Stimulated activated CD8-positive, alpha-beta memory T cell treated with anti-CD3 and anti-CD28 coated beads, Interleukin-7, amount 100 ng/mL, for 24 hours (primary cell): ENCODE results near the gene SYNGR3.
"Not testable (repeated sequence)": the region's sequence is repeated elsewhere in the genome, so short reads cannot be mapped to it uniquely, and the experiment has no call there.

ENCODE experiments used
- DNase-seq: peaks from one replicate; pipeline ENCODE4 v3.0.0-alpha.2; 2020; ENCODE audit warnings: low read depth

The SYNGR3 gene, protein sequence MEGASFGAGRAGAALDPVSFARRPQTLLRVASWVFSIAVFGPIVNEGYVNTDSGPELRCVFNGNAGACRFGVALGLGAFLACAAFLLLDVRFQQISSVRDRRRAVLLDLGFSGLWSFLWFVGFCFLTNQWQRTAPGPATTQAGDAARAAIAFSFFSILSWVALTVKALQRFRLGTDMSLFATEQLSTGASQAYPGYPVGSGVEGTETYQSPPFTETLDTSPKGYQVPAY

DNA sequence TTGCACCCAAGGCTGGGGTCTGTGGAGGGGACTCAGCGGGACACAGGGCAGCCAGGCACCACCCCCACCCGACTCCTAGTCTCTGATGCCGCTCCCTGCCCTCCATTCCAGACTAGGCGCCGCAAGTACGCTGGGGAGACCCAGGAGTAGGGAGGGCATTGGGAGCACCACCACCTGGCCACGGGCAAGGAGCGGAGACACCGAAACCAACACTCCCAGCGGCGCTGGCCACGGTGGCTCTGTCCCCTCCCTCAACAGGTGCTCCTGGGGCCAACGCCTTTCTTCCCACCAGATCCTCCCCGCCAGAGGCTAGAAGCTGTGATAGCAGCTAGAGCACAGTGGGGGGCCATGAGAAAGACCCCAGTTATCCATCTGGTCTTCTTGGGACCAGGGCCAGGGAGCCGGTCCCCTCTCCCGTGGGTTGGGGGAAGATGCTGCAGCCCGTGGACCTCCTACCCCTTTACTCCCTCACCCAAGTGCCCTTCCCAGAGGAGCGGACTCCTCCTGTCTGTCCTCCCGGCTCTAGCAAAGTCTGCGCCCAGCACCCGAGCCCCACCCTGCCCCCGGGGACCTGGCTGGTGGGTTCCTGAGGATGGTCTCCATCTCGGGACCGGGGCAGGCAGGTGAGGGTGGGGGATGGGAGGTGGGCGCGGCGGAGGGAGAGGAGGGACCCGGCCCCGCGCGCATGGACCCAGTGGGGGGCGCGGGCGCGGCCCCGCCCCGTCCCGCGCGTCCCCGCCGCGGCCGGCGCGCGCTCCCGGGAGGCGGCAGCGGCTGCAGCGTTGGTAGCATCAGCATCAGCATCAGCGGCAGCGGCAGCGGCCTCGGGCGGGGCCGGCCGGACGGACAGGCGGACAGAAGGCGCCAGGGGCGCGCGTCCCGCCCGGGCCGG, at the start of gene SYNGR3:
Gene SYNGR3, plus strand, starts transcription at position 762 of the 892 bp plus-strand sequence. CDS start 133 bp downstream, outside the sequence.
- no peak for DNase-seq

DNA sequence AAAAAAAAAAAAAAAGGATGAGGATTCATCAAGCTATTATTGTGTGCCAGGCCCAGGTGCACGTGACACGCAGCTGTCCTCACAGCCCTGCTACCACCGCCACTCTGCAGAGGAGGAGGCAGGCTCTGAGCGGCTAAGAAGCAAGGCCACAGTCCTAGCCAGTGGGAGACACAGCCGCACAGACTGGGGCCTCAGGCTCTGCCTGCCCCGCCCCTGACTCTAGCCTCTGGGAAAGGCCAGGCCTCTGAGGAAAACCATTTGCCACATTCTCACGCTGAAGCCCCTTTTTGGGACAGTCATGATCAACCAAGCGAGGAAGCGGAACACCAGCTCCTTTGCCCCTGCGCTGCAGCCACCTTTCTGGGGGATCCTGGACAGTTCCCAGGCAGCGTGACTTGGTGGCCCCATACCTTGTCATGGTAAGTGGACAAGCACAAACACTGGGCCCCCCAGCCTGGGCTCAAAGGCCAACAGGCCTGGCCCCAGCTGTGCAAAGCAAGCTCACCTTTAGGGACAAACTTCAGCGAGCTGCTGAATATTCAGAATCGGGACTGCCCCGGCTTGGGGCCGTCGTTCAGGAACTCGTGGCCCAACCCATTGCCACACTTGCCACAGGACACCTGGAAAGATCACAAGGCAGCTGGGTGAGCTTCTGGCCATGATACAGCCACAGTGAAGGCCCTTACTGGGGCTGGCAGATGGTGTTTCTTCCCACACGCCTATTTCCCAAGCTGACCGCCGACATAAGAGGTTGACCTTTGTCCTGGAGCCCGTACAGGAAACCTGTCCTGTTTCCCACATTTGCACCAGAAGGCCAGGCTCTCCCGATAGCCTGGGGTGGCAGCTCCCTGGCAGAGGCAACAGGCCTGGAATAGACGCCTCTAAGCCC, 49.3 kb upstream of the SYNGR3 start:
- no peak for DNase-seq

- DNase-seq = no peak
These were observed 48.4 kb upstream of the SYNGR3 start for GRCh38 chr16:1941162-1942046.

GRCh38 chr16:1942047-1942809, 47.5 kb upstream of the SYNGR3 start:
- no peak for DNase-seq

- DNase-seq = peak; percentile 99
These were observed 46.7 kb upstream of the SYNGR3 start, which contains the start of gene MSRB1 for GRCh38 chr16:1942810-1943726. TSS of gene MSRB1 (minus strand) at chr16:1943199. CDS start at chr16:1943156, 43 bp downstream.

DNA sequence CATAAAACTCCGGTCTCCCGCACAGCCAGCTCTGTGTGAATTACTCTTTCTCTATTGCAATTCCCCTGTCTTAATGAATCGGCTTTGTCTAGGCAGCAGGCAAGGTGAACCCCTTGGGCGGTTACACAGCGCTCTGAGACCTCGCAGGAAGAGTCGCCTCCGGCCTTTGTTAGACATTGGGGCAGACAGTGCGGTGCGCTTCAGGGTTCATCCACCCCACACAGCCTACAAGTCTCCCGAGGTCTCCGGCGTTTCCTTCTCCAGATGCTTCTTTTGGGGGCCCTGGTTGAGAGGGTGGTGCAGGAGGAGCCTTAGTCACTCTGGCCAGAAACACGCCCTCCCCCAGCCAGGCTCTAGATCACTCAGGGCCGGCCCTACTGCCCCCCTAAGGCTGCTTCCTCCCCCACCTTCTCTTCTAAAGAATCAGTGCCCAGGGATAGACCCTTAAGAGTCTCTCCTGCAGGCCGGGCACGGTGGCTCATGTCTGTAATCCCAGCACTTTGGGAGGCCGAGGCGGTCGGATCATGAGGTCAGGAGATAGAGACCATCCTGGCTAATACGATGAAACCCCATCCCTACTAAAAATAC, 45.1 kb upstream of the SYNGR3 start:
- DNase-seq = no peak

GRCh38 chr16:1945559-1946391, 44.0 kb upstream of the SYNGR3 start:
- no peak for DNase-seq

DNA sequence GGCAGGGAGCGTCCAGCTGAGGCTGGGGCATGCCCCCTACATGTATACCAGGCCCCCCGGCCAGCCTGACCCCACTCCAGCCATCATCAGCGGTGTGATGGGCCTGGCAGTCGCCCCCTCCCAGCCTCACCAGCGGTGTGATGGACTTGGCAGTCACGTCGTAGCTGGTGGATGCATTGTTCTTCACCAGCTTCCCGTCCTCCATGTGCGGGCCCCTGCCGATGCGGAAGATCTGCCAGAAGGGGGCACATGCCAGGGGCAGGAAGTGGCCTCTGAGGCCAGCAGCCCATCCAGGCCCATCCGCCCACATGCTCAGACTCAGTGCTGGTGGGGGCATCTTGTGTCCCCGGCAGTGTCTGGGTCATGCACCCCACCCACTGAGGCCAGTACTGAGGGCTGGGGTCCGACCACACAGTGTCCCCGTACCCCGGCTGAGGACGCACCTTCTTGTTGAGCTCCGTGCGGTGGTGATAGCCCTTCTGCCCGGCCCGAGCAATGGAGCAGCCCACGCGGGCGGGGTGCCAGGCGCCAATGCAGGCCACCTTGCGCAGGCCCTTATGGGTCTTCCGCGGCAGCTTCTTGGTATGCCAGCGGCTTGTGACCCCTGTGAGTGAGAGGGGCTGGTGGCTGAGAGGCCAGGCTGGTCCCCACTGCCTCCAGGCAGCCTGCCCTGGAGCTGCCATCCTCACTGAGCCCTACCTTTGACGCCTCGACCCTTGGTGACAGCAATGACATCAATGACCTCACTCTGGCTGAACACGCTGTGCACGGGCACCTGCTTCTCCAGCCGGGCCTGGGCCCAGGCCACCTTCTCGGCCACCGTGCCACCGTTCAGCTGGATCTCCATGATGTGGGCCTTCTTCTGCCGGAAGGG, 43.0 kb upstream of the SYNGR3 start:
- DNase-seq = no peak

- DNase-seq = no peak
These were observed 42.5 kb upstream of the SYNGR3 start for GRCh38 chr16:1947369-1947670.

DNA sequence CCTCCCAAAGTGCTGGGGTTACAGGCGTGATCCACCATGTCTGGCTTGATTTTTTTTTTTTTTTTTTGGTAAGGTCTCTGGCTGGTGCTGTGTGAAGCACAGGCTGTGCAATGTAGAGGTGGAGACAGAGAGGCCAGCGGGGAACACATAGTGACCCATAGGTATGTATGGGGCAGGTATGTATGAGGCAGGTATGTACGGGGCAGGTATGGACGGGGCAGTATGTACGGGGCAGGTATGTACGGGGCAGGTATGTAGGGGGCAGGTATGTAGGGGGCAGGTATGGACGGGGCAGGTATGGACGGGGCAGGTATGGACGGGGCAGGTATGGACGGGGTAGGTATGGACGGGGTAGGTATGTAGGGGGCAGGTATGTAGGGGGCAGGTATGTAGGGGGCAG, 40.3 kb upstream of the SYNGR3 start:
- DNase-seq = no peak

DNA sequence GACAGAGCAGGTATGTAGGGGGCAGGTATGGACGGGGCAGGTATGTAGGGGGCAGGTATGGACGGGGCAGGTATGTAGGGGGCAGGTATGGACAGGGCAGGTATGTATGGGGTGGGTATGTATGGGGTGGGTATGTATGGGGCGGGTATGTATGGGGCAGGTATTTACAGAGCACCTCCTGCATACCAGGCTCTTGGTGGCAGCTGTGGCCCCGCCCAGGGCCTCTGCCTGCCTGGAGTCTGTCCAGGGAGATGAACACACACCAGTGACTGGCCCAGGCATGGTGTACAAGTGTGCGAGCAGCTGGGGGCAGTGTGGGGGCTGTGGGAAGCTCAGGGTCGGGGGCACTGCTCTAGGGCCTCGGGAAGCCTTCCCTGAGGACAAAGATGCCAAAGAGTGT, 39.7 kb upstream of the SYNGR3 start:
- DNase-seq = no peak

DNA sequence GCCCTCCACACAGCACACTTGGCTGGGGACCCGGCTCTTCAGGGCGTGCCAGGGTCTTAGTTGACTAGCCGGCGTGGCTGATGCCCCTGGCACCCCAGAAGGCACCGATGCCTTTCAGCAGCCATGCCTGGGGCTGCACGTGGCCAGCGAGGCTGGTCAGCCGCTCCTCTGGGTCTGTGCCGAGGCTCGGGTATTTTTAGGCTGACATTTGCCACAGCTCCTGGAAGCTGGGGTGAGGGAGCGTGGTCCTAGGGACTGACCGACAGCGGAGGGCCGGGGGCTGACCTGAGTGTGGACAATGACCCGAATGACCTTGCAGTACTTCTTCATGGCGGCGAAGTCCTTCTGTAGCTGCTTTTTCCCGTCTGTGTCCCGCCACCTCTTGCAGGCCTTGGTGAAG, 39.2 kb upstream of the SYNGR3 start:
- no peak for DNase-seq

- DNase-seq = no peak
These were observed 36.0 kb upstream of the SYNGR3 start for GRCh38 chr16:1953734-1954133.

DNA sequence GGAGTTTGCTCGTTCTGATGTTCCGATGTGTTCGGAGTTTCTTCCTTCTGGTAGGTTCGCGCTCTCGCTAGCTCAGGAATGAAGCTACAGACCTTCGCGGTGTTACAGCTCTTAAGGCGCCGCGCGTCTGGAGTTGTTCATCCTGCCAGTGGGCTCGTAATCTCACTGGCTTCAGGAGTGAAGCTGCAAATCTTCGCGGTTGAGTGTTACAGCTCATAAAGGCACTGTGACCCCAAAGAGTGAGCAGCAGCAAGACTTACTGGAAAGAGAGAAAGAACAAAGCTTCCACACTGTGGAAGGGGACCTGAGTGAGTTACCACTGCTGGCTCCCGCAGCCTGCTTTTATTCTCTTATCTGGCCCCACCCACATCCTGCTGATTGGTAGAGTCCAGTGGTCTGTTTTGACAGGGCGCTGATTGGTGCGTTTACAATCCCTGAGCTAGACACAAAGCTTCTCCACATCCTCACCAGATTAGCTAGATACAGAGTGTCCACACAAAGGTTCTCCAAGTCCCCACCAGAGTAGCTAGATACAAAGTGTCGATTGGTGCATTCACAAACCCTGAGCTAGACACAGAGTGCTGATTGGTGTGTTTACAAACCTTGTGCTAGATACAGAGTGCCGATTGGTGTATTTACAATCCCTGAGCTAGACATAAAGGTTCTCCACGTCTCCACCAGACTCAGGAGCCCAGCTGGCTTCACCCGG, 32.2 kb upstream of the SYNGR3 start:
- not testable (repeated sequence) for DNase-seq

DNA sequence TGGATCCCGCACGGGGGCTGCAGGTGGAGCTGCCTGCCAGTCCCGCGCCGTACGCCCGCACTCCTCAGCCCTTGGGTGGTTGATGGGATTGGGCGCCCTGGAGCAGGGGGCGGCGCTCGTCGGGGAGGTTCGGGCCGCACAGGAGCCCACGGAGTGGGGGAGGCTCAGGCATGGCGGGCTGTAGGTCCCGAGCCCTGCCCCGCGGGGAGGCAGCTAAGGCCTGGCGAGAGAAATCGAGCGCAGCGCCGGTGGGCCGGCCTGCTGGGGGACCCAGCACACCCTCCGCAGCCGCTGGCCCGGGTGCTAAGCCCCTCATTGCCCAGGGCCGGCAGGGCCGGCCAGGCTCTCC, 31.7 kb upstream of the SYNGR3 start:
- not testable (repeated sequence) for DNase-seq

- DNase-seq = no peak
These were observed 31.0 kb upstream of the SYNGR3 start for GRCh38 chr16:1958715-1959268.
